Astrocyte (in vitro differentiated cells and primary cell): ENCODE results near the gene FOXJ3.

Experiments used
- EZH2 ChIP-seq: IDR thresholded peaks from 2 replicates; pipeline ENCODE4 v1.6.1; 2012; ENCODE audit warnings: mild to moderate bottlenecking, low read length, inconsistent platforms; ENCODE audit not compliant: insufficient read depth
- TF ChIP-seq, protein P1 (sequence below): IDR thresholded peaks from 2 replicates; pipeline ENCODE4 v1.5.1; 2011; ENCODE audit warnings: low read depth, mild to moderate bottlenecking, inconsistent platforms, low read length, moderate library complexity; ENCODE audit not compliant: insufficient read depth

DNA sequence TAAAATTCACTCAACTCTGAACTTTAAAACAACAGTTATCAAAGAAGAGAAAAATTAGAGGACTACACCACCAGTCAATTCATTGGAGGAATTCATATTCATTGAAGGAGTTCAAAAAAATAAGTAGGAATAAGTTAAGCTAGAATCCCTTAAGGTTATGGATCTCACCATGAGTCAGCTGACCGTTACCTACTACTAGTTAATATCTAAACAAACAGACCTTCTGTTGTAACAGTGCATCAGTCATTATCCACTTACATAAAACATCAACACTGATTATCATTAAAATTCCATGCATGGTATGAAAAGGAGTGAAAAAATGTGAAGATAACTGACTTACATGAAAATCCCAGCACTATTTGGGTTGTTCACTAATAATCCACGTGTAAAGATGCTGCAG is 44.9 kb downstream of the FOXJ3 start:
- no peak for TF ChIP-seq EZH2
- TF ChIP-seq, protein P1, sequence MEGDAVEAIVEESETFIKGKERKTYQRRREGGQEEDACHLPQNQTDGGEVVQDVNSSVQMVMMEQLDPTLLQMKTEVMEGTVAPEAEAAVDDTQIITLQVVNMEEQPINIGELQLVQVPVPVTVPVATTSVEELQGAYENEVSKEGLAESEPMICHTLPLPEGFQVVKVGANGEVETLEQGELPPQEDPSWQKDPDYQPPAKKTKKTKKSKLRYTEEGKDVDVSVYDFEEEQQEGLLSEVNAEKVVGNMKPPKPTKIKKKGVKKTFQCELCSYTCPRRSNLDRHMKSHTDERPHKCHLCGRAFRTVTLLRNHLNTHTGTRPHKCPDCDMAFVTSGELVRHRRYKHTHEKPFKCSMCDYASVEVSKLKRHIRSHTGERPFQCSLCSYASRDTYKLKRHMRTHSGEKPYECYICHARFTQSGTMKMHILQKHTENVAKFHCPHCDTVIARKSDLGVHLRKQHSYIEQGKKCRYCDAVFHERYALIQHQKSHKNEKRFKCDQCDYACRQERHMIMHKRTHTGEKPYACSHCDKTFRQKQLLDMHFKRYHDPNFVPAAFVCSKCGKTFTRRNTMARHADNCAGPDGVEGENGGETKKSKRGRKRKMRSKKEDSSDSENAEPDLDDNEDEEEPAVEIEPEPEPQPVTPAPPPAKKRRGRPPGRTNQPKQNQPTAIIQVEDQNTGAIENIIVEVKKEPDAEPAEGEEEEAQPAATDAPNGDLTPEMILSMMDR = no peak
